ENCODE results near the gene TNK2. TPM values are rescaled to one million over a fixed set of nuclear protein-coding genes. Genes with fewer than 3 reads are reported as not detected.

TNK2 gene
- total RNA-seq, 1 donor, result 10.8 TPM

DNA sequence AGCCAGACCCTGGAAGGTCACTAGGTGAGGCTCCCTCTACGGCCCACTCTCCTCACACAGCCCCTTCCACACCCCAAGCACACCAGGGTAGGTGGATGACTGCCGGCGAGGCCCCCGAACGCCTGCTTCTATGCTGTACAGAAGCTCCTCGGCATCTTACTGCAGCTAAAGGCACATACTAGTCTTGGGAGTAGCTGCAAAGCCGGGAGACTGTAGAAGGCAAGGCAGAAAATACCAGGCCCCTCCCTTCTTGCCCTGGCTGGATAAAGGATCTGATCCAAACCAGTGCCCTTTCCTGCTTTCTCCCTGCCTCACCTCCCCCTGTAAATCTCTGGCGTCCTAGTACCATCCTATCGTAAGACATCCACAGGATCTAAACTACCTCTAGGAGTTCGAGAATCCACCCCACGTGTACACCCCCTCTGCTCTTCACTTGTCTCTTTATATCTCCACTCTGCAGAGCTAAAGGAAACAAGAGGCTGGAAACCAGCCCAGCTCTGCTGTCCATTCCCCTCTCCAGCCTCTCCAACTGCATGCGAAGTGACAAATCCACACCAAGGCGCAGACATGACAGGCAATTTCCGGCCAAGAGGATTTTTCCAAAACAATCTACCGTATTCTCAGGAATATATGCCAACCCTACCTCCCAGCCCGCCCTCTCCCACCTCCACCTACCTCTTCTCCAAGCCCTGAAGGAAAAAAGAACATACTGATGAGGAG lies 11.8 kb downstream of the TNK2 start:
- peak overlapping the region; percentile 69 for H3K4me3 ChIP-seq (ENCODE audit: low read depth, low read length)
- peak; percentile 83 for DNase-seq (ENCODE audit: low read depth)
- TF ChIP-seq, protein P1, sequence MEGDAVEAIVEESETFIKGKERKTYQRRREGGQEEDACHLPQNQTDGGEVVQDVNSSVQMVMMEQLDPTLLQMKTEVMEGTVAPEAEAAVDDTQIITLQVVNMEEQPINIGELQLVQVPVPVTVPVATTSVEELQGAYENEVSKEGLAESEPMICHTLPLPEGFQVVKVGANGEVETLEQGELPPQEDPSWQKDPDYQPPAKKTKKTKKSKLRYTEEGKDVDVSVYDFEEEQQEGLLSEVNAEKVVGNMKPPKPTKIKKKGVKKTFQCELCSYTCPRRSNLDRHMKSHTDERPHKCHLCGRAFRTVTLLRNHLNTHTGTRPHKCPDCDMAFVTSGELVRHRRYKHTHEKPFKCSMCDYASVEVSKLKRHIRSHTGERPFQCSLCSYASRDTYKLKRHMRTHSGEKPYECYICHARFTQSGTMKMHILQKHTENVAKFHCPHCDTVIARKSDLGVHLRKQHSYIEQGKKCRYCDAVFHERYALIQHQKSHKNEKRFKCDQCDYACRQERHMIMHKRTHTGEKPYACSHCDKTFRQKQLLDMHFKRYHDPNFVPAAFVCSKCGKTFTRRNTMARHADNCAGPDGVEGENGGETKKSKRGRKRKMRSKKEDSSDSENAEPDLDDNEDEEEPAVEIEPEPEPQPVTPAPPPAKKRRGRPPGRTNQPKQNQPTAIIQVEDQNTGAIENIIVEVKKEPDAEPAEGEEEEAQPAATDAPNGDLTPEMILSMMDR (IDR thresholded peaks at IDR 0.05; ENCODE audit: insufficient read depth, low read length), result no peak

DNA sequence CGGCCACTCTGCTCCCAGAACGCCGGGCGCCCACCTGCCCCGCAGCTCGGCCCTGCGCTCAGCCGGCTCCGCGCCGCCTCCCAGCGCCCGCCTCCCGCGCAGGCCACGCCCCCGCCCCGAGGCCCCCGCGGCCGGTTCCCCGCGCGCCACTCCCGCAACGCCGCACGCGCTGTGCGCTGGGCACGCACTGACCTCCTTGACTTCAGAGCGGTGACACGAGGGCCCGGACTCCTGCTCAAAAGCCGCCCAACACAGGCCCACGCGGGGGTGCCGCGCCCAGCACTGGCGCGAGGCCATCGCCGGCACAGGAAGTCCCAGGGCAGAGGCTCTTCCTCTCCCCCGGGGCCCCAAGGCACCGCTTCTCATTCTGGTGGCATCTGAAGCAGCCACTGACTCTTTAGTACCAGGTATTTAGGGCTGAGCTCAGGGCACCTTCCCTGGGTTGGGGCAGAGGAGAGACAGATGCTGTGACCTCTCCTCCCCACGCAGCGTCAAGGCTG lies 12.4 kb downstream of the TNK2 start:
- TF ChIP-seq, protein P1 (IDR thresholded peaks at IDR 0.05; ENCODE audit: insufficient read depth, low read length), result no peak
- DNase-seq (ENCODE audit: low read depth), result no peak

DNA sequence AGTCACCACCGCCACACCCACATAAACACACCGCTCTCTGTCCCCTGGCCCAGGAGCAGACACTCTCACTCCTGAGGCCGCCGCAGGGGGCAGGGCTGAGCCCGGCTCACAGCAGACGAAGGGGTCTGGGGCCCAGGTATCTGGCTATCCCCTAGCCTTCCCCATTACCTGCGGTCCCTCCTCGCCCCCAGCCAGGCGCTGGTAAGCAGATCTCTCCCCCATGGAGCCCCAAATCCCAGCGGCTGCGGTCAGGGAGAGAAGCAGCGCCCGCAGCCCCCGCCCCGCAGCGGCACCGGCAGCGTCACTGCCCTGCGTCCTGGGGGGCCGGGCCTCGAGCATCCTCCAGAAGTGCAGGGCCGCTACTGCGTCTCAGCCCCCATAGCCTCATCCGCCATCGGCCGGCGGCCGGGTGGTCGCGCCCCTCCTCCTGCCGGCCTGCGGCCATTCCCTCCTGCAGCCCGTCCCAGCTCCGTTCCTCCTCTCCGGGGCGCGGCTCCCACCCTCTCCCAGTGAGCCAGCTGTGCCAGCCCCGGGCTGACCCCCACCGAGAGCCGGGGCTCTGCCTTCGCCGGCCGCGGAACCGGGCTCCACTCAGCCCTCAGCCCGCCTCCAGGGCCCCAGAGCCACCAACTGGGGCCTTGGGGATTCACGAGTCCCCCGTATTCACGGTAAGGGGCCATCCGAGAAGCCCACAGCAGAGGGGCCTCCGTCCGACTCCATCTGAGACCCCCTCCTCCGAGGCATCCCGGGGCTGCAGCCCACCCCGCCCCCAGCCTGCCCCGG lies 13.1 kb downstream of the TNK2 start:
- TF ChIP-seq, protein P1 (IDR thresholded peaks at IDR 0.05; ENCODE audit: insufficient read depth, low read length), result peak; percentile 59
- peak overlapping the region; percentile 69 for H3K4me3 ChIP-seq (ENCODE audit: low read depth, low read length)
- DNase-seq (ENCODE audit: low read depth), result peak; percentile 17

More for the DNA sequence above, 12.4 kb downstream of the TNK2 start:
- H3K4me3 ChIP-seq (ENCODE audit: low read depth, low read length), result peak overlapping the region; percentile 69

DNA sequence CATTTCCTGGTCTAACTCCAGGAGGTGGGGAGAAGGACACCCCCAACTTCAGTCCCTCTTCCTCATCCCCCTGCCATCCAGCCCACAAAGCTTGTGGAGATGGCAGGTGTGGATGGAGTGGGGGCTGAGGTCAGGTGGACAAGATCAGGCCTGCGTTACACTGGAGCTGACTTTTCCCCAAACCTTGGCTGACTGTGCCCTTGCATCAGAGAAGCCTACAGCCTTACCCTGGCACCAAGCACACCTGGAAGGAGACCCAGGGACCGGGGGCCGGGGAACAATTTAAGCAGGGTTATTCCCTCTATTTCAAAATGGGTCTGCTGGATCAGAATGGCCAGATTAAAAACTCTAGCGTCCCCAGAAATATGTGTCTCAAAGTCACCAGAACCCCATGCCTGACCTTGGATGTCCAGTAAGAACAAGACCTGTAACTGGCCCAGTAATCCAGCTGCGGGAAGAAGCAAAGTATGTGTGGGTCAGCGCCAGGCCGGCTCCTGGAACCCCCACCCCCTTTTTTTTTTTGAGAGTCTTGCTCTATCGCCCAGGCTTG lies 14.4 kb downstream of the TNK2 start:
- TF ChIP-seq, protein P1 (IDR thresholded peaks at IDR 0.05; ENCODE audit: insufficient read depth, low read length), result no peak
- no peak overlapping the region for H3K4me3 ChIP-seq (ENCODE audit: low read depth, low read length)
- no peak for DNase-seq (ENCODE audit: low read depth)

DNA sequence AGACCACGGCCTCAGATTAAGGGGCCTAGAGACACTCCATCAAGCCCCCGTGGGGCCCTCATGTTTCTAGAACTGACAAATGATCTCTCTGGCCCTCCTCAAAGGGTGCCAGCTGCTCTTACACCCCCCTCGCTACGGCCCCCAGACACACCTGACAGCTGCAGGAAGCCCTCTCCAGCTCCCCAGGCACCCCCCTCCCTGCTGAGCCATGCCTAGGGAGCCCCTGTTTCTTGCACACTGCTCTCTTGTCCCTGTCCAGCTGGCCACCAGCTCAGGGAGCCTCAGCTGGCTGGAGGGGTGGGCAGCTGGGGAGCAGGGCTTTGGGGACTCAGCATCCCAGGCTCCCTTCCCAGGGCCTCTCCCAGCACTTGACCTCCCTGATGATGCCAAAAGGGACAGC lies 14.8 kb downstream of the TNK2 start:
- no peak overlapping the region for H3K4me3 ChIP-seq (ENCODE audit: low read depth, low read length)
- DNase-seq (ENCODE audit: low read depth), result no peak
- TF ChIP-seq, protein P1 (IDR thresholded peaks at IDR 0.05; ENCODE audit: insufficient read depth, low read length), result no peak

DNA sequence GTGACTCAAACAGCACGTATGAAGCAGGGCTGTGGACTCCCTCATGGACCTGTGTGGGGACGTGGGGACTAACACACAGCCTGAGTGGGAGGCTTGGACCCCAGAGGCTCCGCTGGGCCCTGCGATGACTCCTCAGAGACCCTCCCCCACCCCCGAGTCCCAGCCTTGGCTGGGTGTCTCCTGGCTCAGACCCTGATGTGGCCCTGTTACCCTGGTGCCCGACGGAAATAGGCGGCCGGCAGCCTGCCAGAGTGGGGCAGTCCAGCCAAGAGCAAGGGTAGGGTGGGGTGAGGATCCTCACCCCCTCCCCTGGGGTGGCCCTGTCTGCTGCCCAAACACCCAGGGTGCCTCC lies 15.3 kb downstream of the TNK2 start:
- TF ChIP-seq, protein P1 (IDR thresholded peaks at IDR 0.05; ENCODE audit: insufficient read depth, low read length), result no peak
- peak overlapping the region; percentile 63 for H3K4me3 ChIP-seq (ENCODE audit: low read depth, low read length)
- no peak for DNase-seq (ENCODE audit: low read depth)

Data from fibroblast of the aortic adventitia (primary cell).